ENCODE measurements around the gene GNA12.
A peak's percentile ranks its signal among the peaks of the same experiment; 100 is the strongest.

The GNA12 gene

DNA sequence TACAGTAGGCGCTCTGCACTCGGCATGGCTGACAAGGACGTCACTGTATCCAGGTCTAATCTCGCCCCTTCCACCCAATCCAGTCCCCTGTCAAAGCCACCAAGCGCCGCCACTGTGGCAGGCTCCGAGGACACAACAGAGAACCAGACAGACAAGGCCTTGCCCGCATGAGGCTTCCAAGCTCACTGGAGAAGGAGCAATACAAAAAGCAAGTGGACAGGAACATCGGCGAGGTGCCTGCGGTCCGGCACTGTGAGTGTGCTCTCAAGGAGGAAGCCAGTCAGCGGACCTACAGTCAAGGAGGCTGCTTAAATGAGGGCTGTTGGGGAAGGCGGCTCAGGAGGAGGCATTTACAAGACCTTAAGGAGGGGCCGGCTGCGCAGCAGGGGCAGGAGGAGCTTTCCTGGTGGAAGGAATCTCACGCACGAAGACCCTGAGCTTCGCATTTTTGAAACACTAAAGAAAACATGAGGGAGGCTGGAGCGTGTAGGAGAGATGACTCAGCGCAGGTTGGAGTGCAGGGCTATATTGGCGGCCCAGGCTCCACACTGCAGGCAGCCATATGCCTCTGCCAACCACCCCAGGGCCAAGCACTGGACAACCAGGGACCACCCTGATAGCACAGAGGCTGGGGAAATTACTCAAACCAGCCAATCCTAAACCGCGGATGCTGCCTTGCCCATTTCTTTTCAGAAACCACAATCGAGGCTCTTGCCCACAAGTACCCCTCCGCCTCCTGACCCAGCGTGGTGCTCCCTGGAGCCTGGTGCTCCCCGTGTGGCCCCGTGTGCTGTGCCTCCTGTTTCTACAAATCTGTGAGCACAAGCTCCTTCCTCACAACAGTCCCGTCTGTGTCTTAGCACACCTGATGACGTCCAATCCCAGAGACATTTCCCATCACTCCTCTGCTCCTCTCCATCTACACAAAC, 28.9 kb downstream of the GNA12 start:
- no peak for DNase-seq

- DNase-seq: no peak
Measured at GRCh38 chr7:2814186-2814945, 29.7 kb downstream of the GNA12 start.

DNA sequence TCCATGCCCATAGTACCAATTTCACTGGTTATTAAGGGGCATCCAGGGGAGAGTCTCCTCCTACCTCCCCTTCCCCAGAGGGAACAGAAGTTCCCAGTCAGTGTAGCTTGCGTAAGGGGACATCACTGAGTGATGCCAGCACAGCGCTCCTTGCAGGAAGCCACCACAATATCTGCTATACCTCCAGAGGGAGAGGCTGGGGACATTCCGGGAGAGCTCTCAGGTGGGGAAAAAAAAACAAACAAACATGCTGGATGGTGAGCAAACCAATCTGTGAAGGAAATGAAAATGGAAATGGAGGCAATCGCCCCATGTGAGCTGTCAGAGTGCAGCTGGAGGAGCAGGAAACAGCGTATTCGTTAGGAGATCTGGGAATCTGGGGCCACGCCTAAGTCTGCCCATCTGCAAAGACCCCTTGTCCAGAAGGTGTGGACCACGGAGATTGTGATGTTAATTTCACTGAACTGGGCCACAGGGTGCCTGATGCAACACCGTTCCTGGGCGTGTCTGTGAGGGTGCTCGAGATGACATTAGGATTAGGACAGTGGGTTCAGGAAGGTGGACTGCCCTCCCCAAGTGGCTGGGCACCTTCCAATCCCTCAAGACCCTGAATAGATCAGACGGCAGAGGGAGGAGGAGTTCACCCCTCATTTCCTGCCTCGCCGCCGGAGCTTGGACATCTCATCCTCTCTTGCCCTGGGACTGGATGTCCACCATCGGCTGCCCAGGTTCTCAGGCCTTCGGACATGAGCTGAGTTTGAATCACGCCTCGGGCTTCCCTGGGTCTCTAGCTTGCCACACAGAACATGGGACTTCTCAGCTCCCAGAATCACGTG, 30.5 kb downstream of the GNA12 start:
- no peak for DNase-seq

- DNase-seq: no peak
Measured at GRCh38 chr7:2812831-2813230, 31.3 kb downstream of the GNA12 start.

DNA sequence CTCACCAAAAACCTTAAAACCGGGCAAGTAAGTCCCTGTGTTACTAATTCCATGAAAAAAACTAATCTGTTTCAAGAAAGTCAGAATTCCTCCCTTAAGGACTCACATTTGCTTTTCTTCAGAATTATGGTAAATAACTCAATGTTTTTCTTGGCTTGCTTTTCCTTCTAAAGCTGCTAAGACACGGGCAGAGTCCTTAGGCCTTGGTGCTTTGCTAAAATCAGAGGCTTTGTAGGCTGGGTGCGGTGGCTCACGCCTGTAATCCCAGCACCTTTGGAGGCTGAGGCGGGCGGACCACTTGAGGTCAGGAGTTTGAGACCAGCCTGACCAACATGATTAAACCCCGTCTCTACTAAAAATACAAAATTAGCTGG, 32.0 kb downstream of the GNA12 start:
- DNase-seq: no peak

- no peak for DNase-seq
Measured at GRCh38 chr7:2811476-2812113, 32.5 kb downstream of the GNA12 start.

- no peak for DNase-seq
Measured at GRCh38 chr7:2810682-2811415, 33.3 kb downstream of the GNA12 start.

- DNase-seq: no peak
Measured at GRCh38 chr7:2809903-2810625, 34.0 kb downstream of the GNA12 start.

- no peak for DNase-seq
Measured at GRCh38 chr7:2808891-2809665, 35.0 kb downstream of the GNA12 start.

- no peak for DNase-seq
Measured at GRCh38 chr7:2807845-2808772, 36.0 kb downstream of the GNA12 start.

DNA sequence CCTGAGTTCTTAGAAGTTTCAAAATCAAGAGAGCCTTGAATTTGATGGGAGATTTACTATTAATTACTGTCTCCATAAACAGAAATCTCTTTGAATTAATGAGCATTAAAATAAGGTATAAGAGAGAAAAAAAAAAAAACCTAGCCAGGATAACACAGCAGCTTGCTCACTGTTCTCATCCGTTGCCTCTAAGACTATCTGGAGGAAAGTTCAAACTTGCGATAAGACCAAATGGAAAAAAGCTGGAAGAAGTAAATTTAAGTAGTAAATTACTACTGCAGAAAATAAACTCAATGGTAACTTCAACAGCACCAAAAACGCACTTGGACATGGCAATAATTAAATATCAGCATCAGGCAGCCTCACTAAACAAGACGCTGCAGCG, 36.7 kb downstream of the GNA12 start:
- DNase-seq: no peak

DNA sequence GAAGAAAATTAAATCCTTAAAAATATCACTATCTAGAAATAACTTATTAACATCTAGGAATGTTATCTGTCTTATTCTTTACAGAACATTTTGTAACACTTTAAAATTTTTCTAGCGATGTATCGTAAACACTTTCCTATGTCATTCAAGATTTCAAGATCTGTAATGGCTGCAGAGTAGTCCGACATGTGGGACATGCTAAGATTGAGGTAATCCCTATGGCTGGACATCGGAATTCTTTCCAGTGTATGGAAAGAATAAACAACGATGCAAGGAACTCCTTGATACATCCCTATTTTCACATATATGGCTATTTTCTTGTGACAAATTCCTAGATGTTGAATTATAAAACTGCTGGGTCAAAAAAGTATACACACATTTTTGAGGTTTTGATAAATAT, 37.5 kb downstream of the GNA12 start:
- DNase-seq: no peak

DNA sequence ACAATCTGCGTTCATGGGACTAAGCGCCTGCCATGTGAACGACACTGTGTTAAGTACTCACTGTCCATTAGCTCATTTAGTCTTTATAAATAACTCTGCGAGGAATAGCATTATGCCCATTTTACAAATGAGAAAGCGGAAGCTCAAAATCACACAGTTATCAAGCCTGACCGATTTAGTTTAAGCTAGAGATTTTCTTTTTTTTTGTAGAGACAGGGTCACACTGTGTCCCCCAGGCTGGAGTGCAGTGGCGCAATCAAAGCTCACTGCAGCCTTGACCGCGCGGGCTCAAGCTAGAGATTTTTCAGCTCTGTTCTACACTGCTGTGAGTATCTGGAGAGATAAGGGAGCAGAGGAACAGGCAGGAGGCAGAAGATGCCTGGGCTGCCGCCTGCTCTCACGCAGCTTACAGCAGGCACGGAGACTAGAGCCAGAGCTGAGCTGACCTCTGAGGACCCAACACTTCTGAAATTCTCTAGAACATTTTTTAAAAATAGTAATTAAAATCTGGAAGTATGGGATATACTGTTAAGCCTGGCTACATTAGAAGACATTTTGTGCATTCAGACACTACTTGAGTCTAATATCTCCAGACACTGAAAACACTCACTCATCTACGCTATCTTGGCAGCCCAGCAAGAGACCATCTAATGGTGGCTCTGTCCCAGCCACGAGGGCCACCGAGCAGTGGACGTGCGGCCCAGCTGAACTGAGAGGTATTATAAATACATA, 38.7 kb downstream of the GNA12 start:
- no peak for DNase-seq

DNA sequence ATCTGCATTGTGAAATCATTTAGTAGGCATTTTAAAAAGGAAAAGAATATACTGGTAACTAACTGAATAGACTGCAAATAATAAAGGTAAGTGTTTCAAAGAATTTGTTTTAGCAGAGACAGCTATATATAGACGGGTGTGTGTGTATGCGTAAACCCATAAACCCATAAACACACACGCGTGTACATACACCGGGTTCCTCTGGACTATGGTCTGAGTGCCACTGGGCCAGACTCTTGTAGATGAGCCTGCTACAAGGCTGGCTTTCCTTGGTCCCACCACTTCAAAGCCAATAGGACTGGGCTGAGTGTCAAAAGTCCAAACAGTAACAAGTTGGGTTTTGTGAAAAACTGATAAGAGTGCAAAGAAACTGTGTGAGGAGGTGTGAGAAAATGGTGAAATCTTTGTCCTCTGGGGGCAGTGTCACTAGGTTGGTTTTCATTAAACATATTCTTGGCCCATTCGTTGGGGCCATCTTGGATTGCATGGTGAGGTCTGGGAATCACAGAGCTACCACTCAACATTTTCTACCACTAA, 39.8 kb downstream of the GNA12 start:
- no peak for DNase-seq

DNA sequence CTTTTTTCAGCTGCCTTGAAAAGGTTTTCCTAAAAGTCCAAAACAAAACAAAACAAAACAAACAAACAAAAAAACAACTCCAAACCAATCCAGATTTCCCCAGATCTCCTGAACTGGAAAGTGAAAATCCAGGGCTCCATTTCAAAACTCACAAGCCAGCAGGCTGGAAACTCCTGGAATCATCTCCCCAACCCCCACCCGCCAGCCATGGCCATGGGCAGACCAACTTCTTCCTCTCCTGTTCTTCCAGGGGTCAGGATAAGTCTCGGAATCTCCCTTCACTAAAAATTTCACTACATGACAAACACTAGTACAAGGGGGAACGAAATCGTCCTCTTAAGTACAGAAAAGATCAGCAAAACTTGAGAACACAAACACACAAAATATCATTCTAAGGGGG, 40.4 kb downstream of the GNA12 start:
- no peak for DNase-seq

GRCh38 chr7:2803342-2803692, 40.8 kb downstream of the GNA12 start:
- no peak for DNase-seq

DNA sequence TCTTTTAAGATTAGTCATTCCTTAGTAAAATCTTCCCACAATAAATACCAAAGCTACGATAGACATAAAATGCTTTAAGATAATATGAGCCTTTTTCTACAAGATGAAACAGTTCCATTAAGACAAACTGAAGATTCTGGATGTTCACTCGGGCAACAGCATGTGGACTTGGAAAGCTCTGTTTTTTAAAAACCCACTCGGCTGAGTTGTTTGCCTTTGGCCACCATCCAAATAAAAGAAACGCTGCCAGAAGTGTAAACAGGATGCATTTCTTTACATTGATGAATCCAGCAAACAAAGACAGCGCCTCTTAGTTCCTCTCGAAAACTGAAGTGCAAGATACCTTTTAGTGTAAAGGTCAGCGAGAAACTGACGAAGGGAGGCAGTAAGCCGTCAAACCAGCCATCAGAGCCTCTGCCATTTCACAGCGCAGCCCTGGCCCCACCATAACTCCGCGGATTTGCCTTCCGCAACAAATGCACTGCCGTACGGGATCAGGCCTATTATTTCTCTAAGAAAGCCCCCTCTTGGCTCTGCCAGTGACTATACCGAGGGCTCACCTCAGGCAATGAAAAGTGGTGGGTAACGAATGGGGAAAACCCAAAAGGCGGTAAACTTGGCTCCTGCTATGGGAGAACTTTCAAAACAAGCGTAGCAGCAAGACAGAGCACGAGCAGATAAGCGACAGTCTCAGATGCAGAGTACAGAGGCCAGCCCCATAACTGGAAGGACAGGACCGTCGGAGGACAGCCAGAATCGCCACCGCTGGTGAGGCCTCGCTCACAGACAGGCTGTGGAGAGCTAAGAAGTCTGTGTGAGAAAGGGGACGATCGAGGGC, 41.4 kb downstream of the GNA12 start:
- DNase-seq: peak; percentile 50

DNA sequence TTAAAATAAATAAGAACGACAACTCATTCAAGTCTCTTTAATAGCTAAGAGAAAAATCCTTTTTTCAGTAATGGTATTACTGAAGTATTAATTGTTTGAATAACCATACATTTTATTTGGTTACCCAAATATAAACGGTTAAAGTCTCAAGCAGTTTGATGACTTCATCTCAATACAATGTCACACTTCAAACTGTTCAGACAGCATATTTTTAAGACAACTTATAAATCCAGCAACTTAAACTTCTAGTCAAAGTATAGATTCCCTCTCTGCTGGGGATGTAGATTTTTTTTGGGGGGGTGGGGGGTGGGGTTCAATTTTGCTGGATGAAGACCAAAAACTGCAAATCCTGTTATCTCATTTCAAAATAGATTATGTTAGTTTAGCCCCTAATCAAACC, 42.0 kb downstream of the GNA12 start:
- no peak for DNase-seq

Data from COR-L47 (cell line).